Ramos (cell line): ENCODE results near the gene SLC17A7.

Source experiments
- in situ Hi-C: fragments of 300-500 bp; cut with MboI; formaldehyde crosslinking; loops from one replicate; pipeline ENCODE4 v1.14.3; 2022; ENCODE audit warnings: low sequenced_read_pairs; ENCODE audit not compliant: unreplicated experiment

The SLC17A7 gene

DNA sequence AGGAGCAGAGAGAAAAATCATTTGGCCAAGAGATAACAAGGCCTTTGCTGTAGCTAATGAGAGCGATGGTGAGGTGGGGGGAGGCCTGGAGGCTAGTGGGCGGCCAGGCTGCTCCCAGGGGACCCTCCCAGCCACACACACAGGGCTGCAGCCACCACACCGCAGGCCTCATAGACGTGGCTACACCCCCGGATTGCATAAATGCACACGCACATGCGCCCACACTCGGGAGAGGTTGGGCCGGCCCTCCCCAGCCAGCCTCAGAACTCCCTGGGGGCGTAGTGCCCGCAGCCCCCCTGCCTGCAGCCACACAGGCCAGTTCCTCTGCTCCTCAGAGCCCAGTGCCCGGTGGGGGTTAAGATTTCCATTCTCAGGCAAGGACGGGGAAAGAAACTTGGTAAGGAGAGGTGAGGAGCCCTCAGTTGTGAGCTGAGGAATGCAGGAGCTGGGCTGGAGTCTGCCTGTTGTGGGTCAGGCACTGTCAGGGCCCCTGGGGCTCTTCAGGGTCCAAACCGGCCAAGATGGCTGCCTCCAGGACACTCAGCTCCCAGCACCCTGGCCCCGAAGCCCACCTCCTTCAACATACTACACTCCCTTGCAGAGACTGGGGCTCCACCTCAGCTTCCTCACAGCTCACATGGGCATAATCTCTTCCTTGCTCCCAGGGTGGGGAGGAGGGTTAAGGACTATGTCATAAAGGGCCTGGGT is 26.1 kb downstream of the SLC17A7 start:
- in situ Hi-C loops = no loop called here

DNA sequence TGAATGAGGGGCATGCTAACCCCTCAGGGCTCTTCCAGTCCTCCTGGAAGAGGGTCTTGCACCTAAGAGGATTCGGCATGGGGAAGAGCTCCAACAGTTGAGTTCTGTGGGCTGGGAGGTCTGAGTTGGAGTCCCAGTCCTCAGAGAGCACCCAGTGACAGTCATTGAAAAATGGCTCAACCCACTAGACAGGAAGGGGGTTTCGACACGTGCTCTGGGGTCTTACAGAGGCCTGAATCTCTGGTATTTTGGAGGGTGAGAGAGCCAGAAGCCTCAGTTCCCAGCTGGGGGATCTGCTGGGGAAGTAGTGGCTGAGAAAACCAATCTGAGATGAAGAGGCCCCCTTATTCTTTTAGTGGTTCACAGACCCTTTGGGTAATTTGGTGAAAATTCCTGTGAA is 27.1 kb downstream of the SLC17A7 start:
- in situ Hi-C loops = no loop called here

DNA sequence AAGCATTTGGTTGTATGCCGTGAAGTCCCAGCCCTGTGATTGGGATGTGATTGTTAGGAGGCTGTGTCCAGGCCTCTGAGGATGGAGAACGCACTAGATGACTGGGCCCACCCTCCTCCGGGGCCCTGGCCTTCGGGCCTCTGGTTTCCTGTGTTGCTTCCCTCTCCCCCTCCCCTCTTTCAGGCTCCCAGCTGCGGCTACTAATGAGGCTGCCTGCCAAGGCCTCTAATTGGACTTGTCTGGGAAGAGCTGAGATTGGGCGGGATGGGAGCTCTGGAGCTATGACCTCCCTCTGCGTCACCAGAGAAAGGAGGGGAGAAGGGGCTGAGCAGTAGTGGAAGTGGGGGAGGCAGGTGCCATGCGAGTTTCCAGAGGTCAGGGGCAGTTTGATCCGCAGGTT is 28.0 kb downstream of the SLC17A7 start:
- in situ Hi-C loops = no loop called here

DNA sequence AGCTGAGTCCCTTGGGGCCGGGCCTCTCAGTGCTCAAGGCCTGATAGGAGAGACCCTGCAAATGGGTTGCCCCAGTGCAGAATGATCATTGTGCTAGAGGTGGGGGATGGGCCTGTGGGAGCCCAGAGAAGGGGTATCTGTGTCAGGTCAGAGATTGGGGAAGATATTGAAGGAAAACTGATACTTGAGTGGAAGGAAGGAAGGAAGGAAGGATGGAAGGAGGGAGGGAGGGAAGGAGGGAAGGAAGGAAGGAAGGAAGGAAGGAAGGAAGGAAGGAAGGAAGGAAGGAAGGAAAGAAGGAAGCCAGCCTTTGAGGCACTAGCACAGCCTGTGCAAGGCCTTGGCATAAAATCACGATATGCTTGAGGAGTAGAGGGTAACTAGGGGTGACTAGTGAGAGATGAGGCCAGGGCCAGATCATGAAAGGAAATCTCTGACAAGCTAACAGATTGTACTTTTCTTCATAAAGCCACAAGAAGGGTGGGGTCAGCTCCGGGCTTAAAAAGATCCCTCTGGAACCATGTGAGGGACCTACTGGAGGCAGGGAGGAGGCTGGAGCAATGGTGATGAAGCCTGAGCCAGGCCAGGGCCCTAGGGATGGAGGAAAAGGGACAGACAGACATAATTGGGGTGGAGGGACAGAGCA is 29.5 kb downstream of the SLC17A7 start:
- in situ Hi-C loops = no loop called here

DNA sequence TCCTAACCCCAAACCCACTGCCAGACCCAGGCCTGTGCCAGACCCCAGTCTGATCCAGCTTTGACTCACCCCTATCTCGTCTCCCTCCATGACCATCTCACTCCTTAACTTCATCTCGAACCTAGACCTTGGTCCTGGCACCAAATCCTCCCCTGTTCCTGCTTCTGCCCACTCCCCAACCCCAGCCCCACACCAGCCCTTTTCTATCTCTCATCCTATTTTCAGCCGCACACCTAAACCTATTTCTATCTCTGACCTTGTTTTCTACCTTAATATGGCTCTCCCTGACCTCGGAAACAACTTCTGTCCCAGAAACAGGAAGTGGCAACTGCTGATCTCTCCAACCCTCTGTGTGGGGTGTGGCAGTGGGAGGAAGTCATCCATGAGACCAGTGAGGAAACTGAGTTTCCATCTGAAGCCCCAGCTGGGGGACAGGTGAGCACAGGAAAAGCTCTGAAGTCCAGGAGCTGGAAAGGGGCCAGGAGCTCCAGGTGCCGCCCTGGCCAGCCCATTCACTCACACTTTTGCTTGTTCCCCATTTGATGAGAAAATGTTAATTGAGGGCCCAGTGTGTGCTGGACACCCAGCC is 31.8 kb downstream of the SLC17A7 start:
- in situ Hi-C loops = no loop called here

DNA sequence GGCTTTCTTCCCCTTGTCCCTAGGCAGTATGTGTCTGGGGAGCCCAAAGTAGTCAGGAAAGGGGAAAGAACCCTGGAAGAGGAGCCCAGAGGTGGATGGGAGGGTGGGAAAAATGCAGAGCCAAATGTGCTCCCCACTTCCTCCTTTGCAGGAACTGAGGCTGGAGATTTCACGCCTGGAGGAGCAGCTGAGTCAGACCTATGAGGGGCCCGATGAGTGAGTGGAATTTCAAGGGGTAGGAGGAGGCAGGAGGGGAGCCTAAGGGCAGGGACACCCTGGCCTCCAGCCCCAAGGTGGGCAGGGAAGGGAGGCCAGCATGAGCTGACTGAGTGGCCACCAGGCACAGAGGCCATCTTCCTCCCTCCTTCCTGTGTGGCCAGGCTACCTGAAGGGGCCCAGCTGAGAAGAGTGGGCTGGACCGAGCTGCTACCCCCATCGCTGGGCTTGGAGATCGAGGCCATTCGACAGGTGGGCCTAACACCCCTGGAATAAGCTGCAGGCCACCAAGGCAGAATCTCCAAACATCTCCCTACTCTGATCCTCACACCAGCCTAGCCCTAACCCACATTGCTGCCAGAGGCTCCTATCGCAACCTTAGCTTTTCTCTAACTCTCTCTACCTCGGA is 32.4 kb downstream of the SLC17A7 start:
- in situ Hi-C loops = no loop called here

DNA sequence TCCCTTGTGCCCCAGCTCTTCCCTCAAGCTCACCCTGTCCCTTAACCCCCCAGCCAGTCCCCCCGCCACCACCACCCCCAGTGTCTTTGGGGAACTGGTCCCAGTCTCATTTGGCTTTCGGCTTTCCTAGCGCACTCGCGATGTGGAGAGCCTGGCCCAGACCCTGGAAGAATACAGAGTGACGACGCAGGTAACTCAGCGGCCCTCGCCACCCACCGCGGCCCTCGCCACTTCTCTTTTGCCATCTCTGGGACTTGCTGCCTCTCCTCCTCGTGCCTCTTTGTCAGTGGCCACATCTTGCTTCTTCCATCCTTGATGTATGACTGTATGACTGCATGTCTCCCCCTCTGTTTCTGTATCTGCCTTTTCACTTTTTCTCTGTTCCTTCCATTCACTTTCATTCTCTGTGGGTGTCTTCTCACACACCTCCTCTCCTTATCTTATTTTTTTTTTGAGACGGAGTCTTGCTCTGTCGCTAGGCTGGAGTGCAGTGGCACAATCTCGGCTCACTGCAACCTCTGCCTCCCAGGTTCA is 33.8 kb downstream of the SLC17A7 start:
- in situ Hi-C loops = no loop called here

DNA sequence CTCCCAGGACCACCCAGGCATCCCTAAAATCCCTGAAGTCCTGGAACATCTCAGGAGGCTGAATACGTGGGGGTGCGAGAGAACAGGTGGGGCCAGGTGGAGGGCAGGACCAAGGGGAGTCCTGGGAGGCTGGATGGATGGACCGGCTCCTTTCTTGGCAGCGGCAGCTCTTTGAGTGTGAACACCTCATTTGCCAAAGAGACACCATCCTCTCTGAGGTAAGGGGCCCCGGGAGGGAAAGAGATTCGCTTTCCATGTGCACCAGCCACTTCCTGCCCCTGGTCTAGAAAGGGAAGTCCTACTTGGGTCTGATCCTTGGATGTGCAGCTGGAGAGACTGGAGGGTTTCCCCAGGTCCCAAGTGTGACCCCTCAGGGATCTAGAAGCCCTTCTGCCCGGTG is 34.2 kb downstream of the SLC17A7 start:
- in situ Hi-C loops = no loop called here

DNA sequence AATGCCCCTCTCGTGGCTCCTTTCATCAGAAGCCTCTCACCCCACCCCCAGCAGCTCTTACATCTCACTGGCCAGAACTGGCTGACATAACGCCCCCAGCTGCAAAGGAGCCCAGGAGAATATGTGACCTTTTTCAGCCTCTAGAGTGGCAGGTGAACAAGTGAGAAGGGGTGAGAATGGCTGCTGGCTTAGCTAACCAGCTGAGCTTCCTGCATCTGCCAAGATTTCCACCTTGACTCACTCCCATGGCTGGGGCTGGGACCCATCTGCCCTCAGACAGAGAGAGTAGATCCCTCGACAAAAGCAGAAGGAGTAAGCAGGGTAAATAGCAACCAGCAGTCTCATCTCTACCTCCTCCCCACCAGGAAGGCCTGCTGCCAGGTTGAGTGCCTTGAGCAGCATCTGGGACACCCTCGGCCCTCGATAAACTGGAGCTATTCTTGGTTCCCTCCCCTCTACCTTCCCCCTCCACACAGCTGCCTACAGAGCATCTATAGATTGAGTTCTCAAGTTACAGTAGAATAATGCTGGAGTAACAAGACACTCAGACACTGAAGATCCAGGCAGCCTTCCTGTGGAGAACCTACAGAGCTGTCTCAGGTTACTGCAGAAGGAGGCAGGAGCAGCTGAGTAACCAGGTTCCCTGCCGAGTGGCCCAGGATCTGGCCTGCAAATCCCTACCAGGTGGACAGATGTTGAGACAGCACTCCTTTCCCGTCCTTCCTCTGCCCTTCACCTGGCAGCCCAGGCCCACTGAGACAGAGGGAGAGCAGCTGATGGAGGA is 37.7 kb downstream of the SLC17A7 start:
- in situ Hi-C loops = no loop called here

DNA sequence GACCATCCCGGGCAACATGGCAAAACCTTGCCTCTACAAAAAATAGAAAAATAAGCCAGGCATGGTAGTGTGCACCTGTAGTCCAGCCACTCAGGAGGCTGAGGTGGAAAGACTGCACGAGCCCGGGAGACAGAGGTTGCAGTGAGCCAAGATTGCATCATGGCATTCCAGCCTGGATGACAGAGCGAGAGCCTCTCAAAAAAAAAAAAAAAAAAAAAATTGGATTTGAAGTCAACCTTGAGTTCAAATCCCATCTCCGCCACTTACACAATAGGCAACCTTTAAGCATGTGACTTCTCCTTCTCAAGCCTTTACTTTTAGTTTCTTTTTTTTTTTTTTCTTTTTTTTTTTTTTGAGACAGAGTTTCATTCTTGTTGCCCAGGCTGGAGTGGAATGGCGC is 41.3 kb downstream of the SLC17A7 start:
- in situ Hi-C loops = no loop called here

DNA sequence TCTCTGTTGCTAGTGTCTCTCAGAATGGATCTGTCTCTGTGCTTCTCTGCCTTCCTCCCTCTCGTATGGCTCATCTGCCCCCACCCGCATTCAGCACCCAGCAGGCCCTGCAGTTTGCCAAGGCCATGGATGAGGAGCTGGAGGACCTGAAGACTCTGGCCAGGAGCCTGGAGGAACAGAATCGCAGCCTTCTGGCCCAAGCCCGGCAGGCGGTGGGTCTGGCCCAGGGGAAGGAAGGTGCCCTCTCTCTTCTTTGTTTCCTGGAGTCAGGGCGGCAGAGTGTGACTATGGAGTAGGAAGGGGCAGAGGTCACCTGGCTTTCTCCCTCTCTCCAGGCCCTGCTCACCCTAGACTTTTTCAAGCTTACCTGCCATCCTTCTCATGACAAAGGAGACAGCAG is 42.4 kb downstream of the SLC17A7 start:
- in situ Hi-C loops = no loop called here

DNA sequence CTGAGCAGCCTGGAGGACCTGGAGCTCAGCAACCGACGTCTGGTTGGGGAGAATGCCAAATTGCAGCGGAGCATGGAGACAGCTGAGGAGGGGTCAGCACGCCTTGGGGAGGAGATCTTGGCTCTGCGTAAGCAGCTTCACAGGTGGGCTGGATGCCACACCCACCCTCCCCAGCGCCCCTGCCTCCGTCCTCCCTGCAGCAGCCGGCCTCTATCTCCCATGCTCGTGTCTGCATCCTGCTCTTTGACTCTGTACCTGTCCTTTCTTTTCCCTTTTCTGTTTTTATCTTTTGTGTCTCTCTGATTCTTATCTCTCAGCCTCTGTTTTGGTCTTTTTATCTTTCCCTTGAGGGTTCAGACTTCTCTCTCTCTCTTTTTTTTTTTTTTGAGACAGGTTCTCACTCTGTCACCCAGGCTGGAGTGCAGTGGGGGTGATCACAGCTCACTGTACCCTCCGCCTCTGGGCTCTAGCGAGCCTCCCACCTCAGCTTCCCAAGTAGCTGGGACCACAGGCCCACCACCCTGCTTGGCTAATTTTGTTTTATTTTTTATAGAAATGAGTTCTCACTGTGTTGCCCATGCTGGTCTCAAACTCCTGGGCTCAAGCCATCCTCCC is 43.2 kb downstream of the SLC17A7 start:
- in situ Hi-C loops = no loop called here

DNA sequence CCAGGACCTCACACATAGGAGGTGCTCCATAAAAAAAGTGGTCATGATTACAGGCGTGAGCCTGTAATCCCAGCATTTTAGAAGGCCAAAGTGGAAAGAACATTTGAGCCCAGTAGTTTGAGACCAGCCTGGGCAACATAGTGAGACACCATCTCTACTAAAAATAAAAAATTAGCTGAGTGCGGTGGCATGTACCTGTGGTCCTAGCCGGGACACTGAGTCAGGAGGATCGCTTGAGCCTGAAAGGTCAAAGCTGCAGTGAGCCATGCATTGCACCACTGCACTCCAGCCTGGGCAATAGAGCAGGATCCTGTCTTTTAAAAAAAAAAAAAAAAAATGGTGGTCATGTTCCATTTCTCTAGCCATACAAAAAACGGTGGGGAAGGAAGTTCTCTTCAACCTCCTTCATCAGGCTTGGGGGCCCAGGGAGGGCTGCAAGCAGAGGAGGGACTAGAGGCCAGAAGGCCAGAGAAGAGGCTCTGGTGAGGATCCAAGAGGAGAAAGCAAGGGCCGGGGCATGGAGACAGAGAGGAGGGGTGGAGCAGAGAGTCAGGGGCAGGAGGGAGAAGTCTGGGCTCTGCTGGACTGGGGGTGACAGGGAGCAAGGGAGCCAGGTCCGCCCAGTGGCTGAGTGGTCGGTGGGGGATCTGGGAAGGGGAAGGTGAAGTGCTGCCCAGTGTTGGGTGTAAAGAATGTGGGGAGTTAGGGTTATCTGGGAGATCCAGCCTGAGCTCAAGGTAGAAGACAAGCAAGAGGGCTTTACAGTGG is 44.4 kb downstream of the SLC17A7 start:
- in situ Hi-C loops = no loop called here

DNA sequence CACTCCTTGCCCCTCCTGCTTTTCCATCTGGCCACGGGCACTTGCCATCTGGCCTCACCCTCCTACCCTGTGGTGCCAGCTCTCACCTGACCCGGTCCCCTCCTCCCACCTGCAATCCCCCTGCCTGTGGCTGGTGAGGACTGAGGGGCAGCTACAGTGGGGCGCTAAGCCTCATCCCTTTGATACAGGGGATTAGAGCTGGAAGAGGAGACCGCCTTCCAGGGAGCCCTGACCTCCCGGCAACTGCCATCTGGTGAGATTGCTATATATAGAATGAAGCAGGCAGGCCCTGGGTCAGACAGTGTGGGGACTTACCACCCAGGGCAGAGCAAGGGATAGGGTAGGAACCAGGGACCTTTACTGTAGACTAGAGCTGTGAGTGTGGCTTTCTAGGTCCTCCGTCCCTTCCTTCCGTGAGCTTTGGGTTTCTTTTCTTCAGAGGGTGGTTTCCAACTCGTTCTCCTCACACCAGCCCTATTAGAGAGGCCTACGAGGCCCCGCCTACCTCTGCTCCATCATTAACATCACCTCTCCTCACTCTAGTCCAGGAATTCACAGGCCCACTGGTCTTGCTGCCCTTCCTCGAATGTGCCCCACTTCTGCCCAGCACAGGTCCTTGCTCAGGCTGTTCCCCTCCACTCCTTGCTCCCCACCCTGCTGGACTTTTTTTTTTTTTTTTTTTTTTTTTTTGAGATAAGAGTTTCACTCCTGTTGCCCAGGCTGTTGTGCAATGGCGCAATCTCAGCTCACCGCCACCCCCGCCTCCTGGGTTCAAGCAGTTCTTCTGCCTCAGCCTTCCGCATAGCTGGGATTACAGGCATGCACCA is 45.5 kb downstream of the SLC17A7 start:
- in situ Hi-C loops = no loop called here

DNA sequence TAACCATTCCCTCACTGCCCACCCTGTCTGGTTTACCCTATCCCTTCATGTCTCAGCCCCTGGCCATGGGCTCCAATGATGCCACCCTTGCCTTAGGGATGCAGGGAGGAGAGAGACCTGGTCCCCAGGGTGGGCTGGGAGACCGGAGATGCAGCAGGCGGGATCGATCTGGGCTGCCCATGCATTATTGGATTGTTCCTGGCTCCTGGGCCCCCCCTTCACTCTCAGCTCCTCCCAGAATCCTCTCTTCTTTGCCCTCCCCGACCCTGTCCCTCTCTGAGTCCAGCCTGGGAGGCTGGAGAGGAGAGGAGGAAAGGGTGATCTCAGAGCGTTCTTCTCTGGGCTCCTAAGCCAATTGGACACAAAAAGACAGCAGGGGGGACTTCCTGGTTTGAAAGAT is 47.4 kb downstream of the SLC17A7 start:
- in situ Hi-C loops = loop anchor here (5.0 kb wide), 1 partner anchor 43 kb away; no protein-coding TSS in a partner anchor

DNA sequence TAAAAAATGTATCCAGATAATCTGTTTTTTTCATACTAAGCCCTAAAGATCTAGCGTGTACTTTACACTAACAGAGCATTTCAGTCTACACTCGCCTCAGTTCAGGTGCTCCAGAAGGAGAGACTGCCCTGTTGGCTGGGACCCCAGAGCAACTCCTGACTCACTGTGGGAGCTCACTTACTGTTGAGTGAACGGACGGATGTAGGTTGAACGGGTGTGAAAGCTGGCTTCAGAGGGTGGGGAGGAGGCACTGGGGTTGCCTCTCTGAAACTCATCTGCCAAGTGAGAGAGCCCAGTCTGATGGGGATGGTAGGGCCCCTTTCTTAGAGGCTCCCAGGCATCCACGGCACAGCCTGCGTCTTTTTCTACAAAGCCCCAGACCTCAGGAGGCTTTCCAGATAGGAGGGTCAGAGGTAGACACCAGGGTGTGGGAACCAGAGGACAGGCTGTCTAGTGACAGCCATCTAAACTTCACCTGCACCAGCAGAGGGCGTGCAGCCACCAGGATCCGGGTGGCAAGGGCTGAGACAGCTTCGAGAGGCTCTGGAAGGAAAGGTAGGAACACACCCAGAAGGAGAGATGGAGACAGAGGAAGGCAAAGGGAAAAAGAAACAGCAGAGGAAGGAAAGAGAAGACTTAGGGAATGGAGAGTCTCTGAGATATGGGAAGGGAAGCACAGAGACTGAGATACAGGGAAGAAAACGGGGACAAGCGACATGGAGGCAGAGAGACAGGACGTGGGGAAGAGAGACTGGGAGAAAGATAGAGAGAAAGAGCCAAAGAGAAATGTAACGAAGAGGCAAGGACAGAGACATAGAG is 49.5 kb downstream of the SLC17A7 start:
- in situ Hi-C loops = loop anchor here (5.0 kb wide), 1 partner anchor 46 kb away; no protein-coding TSS in a partner anchor

DNA sequence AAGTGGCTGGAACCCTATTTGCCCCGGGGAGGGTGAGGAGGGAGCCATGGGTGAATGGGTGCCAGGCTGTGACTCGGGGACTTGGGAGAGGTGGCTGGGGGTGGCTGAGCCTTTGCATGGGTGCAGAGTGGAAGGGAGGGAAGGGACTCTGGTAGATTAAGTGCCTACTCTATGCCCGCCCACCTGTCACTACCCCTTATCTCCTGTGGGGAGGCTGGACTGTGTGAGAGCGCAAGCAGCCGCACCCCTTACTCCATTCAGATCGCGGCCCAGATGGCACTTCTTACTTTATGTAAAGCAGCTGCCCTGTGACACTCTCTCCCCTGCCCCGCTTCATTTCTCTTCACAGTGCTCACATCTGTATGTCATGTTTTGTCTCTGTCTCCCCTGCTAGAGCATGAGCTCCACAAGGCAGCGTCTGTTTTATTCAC is 50.4 kb downstream of the SLC17A7 start:
- in situ Hi-C loops = loop anchor here (5.0 kb wide), 1 partner anchor 46 kb away; no protein-coding TSS in a partner anchor
